ENCODE measurements around the gene ARHGAP9. TPM values are rescaled to one million over a fixed set of nuclear protein-coding genes. Genes with fewer than 3 reads are reported as not detected.

Gene ARHGAP9
- total and polyA plus RNA-seq, 2 of the 8 experiments (the other 6 are each of a cell fraction or from before 2014, with no cell fraction given) = 3.2 to 6.0 TPM

GRCh38 chr12:57461276-57461916 lies 18.3 kb downstream of the ARHGAP9 start:
- Histone ChIP-seq H2AFZ (ENCODE audit: low read length) (no peak overlapping the region), H4K91ac (replicated peaks; ENCODE audit: insufficient read length, low read length) (no peak overlapping the region)
- TF ChIP-seq POU5F1 (IDR thresholded peaks at IDR 0.05; ENCODE audit: low read depth, low read length) (no peak), HDAC6 (IDR thresholded peaks at IDR 0.05; ENCODE audit: low read depth, low read length) (no peak), EZH2 (IDR thresholded peaks at IDR 0.05; ENCODE audit: low read depth, low read length, severe bottlenecking) (no peak), NANOG (IDR thresholded peaks at IDR 0.05; ENCODE audit: insufficient read depth, low read depth, low read length, poor library complexity, severe bottlenecking) (no peak), SP2 (IDR thresholded peaks at IDR 0.05; ENCODE audit: low read length) (no peak), MAX (IDR thresholded peaks at IDR 0.05) (no peak), USF2 (IDR thresholded peaks at IDR 0.05; ENCODE audit: low read length) (no peak), RXRA (IDR thresholded peaks at IDR 0.05; ENCODE audit: insufficient read depth, low read depth, low read length) (no peak), CBX5 (IDR thresholded peaks at IDR 0.05; ENCODE audit: low read depth, low read length) (no peak), SUZ12 (IDR thresholded peaks at IDR 0.05; ENCODE audit: low read length) (no peak)

More at GRCh38 chr12:57461276-57461916, 18.3 kb downstream of the ARHGAP9 start:
- Histone ChIP-seq H3K9me3 (ENCODE audit: insufficient read depth in 2 of 2, low read depth in 1 of 2, low read length in 1 of 2) (no peaks in the 10 kb centered on the region), H2BK5ac (ENCODE audit: low read depth, low read length) (peak overlapping the region; percentile 98), H3K36me3 (ENCODE audit: control insufficient read depth in 2 of 4, insufficient read depth in 4 of 4, low read length in 3 of 4) (peaks cover 0 to 4% (median 1%) of the 10 kb centered on the region in 4 experiments; a peak in 4 of 8 replicates), H3K27me3 (replicated peaks in 1 of 4; ENCODE audit: control insufficient read depth in 3 of 4, extremely low read depth in 1 of 4, insufficient read depth in 3 of 4, low read length in 3 of 4) (no peaks in the 10 kb centered on the region), H3K27ac (ENCODE audit: low read depth, low read length) (peak overlapping the region; percentile 87), H3K4me1 (replicated peaks in 1 of 4; ENCODE audit: control insufficient read depth in 3 of 4, insufficient read depth in 4 of 4, low read length in 3 of 4) (peaks cover 0 to 12% (median 6%) of the 10 kb centered on the region in 4 experiments; a peak in 6 of 7 replicates), H4K8ac (ENCODE audit: extremely low read depth, insufficient read depth, low read length) (no peak overlapping the region), H4K5ac (ENCODE audit: insufficient read length, low read depth, low read length) (peak overlapping the region; percentile 40), H2BK120ac (replicated peaks; ENCODE audit: low read depth, low read length) (no peak overlapping the region), H3K79me2 (ENCODE audit: control insufficient read depth in 1 of 2, insufficient read depth in 2 of 2, low read length in 2 of 2) (peaks cover 0 to 16% of the 10 kb centered on the region in 2 experiments; a peak in 1 of 4 replicates), H2AK5ac (ENCODE audit: low read depth, low read length) (no peak overlapping the region), H2BK12ac (ENCODE audit: low read depth, low read length) (peak overlapping the region; percentile 90; the same call in 1 of the 2 replicates), H3K4me2 (ENCODE audit: insufficient read depth in 1 of 2, low read depth in 2 of 2, low read length in 2 of 2) (peak overlapping the region; percentile 84 to 95), H3K23me2 (ENCODE audit: low read depth, low read length) (peaks cover 4% of the 10 kb centered on the region; the same call in 1 of the 2 replicates), H3K79me1 (ENCODE audit: low read depth, low read length) (no peaks in the 10 kb centered on the region), H3K18ac (ENCODE audit: extremely low read depth, low read length) (peak overlapping the region; percentile 98), H2BK15ac (ENCODE audit: low read length) (no peak overlapping the region), H3K14ac (ENCODE audit: insufficient read length) (no peak overlapping the region), H3K4ac (replicated peaks; ENCODE audit: insufficient read length, low read depth, low read length) (peak overlapping the region; percentile 28), H4K20me1 (replicated peaks in 1 of 2; ENCODE audit: control insufficient read depth in 1 of 2, insufficient read depth in 2 of 2, low read length in 2 of 2) (no peaks in the 10 kb centered on the region), H3K56ac (replicated peaks; ENCODE audit: insufficient read length, low read depth, low read length) (peak overlapping the region; percentile 37), H3K9ac (replicated peaks in 1 of 4; ENCODE audit: extremely low read depth in 1 of 4, low read depth in 3 of 4, low read length in 3 of 4) (peak overlapping the region in 3 of 4 experiments; percentile 72 to 83 (median 74); a peak in 6 of 7 replicates), H3K4me3 (ENCODE audit: extremely low read depth in 1 of 4, insufficient read depth in 2 of 4, low read depth in 3 of 4, low read length in 4 of 4) (peak overlapping the region; percentile 72 to 91 (median 86)), H3K23ac (ENCODE audit: insufficient read length) (no peak overlapping the region), H2BK20ac (ENCODE audit: low read length) (0 out of 2 replicates have a peak overlapping the region, but pooled peaks have one; percentile 43)
- FAIRE-seq (no peak), DNase-seq (ENCODE audit: low read depth in 1 of 2, low spot score in 2 of 2) (peak in 1 of 2 experiments; percentile 92)
- CTCF ChIA-PET (ENCODE audit: partially characterized antibody) = interaction anchor here (0.5 to 18.5 kb wide), 13 partner anchors 9 to 531 kb away, joined by 3 to 478 read pairs (median 4); partner anchors contain the start of genes ARHGAP9, MARS1 and STAC3
- 0% methylated on average over 10 of the region's 32 CpGs; no CpG with 5 or more reads in 1 of the 2 experiments for WGBS, 2 experiments (ENCODE audit: extremely low coverage in 1 of 2, insufficient coverage in 1 of 2, insufficient read length in 1 of 2, insufficient replicate concordance in 2 of 2, low coverage in 1 of 2, low lambda C conversion rate in 2 of 2, missing lambda C conversion rate in 1 of 2)
- POLR2A ChIA-PET (ENCODE audit: partially characterized antibody) = interaction anchor here (1.0 to 6.4 kb wide), 9 partner anchors 9 to 238 kb away, joined by 3 to 51 read pairs (median 4); partner anchors contain the start of gene SHMT2

Measured in H1 (cell line).